Tibial artery (tissue), 4 donors: Measurements from ENCODE around the gene RLN3.

Source experiments
- DNase-seq, 2 donors: peaks; one replicate each; pipeline ENCODE4 v3.0.0-alpha.2; 2019
- H3K27ac ChIP-seq, 2 donors: fragments of 200-600 bp; sonication (generic) in 1 of 2; 1 replicate in 1 of 2; 2 replicates in 1 of 2; pipeline ENCODE4 v1.5.1; 2018 to 2019; ENCODE audit warnings: mild to moderate bottlenecking in 1 of 2
- H3K27me3 ChIP-seq, 2 donors: fragments of 200-600 bp; sonication (generic) in 1 of 2; one replicate each; pipeline versions ENCODE4 v1.5.1 to v1.6.0; 2016 to 2019
- H3K36me3 ChIP-seq, 3 donors: fragments of 200-600 bp; sonication (generic) in 2 of 3; one replicate each; pipeline ENCODE4 v1.5.1; 2016 to 2019; ENCODE audit warnings: mild to moderate bottlenecking in 2 of 3
- H3K4me1 ChIP-seq, 4 donors: fragments of 200-600 bp; sonication (generic) in 2 of 4; 1 replicate in 3 of 4; 2 replicates in 1 of 4; pipeline ENCODE4 v1.5.1; 2016 to 2019
- H3K4me3 ChIP-seq, 2 donors: fragments of 200-600 bp; sonication (generic) in 1 of 2; 1 replicate in 1 of 2; 2 replicates in 1 of 2; pipeline ENCODE4 v1.5.1; 2018 to 2019; ENCODE audit warnings: mild to moderate bottlenecking in 2 of 2
- H3K9me3 ChIP-seq, 3 donors: fragments of 200-600 bp; sonication (generic) in 1 of 3; one replicate each; pipeline ENCODE4 v1.5.1; 2016 to 2019
- intact Hi-C: fragments of 100-400 bp; cut with DNase I; formaldehyde crosslinking; loops from one replicate; pipeline ENCODE4 v1.15.0; 2023; ENCODE audit warnings: low total_unique reads
- TF ChIP-seq, protein P1 (sequence below), 2 experiments: fragments of 200-600 bp in 1 of 2; fragments of 450-650 bp in 1 of 2; IDR thresholded peaks; one replicate each; pipeline ENCODE4 v1.5.1; 2017 to 2019; ENCODE audit warnings: antibody characterized with exemption in 2 of 2, mild to moderate bottlenecking in 1 of 2, moderate library complexity in 1 of 2

The RLN3 gene

GRCh38 chr19:14059093-14059480 is 31.1 kb downstream of the RLN3 start:
- H3K4me1 ChIP-seq = peaks cover 0 to 20% (median 10%) of the 10 kb centered on the region in 4 donors
- TF ChIP-seq, protein P1, sequence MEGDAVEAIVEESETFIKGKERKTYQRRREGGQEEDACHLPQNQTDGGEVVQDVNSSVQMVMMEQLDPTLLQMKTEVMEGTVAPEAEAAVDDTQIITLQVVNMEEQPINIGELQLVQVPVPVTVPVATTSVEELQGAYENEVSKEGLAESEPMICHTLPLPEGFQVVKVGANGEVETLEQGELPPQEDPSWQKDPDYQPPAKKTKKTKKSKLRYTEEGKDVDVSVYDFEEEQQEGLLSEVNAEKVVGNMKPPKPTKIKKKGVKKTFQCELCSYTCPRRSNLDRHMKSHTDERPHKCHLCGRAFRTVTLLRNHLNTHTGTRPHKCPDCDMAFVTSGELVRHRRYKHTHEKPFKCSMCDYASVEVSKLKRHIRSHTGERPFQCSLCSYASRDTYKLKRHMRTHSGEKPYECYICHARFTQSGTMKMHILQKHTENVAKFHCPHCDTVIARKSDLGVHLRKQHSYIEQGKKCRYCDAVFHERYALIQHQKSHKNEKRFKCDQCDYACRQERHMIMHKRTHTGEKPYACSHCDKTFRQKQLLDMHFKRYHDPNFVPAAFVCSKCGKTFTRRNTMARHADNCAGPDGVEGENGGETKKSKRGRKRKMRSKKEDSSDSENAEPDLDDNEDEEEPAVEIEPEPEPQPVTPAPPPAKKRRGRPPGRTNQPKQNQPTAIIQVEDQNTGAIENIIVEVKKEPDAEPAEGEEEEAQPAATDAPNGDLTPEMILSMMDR (IDR thresholded peaks at IDR 0.05) = peak in 1 of 2 experiments; percentile 26
- H3K9me3 ChIP-seq = no peaks in the 10 kb centered on the region
- intact Hi-C loops = loop anchor here (10.0 kb wide), 1 partner anchor 464 kb away; no protein-coding TSS in a partner anchor
- H3K36me3 ChIP-seq = no peaks in the 10 kb centered on the region
- no peak for DNase-seq
- H3K27ac ChIP-seq = no peak overlapping the region
- no peak overlapping the region for H3K4me3 ChIP-seq
- peaks cover 0 to 65% of the 10 kb centered on the region in 2 donors for H3K27me3 ChIP-seq

DNA sequence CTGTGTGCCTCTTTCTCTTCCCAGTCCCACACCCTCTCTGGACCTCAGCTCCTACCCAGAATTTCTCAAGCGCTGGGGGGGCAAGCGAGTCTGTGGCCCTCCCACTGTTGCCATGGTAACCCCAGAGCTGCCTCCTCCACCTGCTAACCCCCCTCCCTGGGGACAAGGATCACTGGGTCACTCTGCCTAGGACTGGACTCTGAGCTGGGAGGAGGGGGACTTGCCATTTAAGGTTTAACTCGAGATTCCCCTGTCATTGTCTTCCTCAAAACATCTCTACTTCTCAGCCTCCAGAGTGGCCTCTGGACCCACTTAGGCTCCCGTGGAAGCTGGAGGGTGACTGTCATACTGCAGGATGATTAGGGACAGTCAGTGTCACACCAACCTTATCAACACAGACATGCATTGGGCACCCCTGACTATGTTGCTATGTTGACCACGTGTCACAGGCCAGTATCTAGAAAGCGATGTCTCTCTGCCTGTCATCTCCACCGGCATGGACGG is 31.8 kb downstream of the RLN3 start:
- Histone ChIP-seq H3K27me3 (peaks cover 0 to 68% of the 10 kb centered on the region in 2 donors), H3K4me1 (peaks cover 0 to 20% (median 10%) of the 10 kb centered on the region in 4 donors), H3K36me3 (no peaks in the 10 kb centered on the region), H3K27ac (no peak overlapping the region), H3K4me3 (no peak overlapping the region), H3K9me3 (no peaks in the 10 kb centered on the region)
- intact Hi-C loops = loop anchor here (10.0 kb wide), 1 partner anchor 465 kb away; no protein-coding TSS in a partner anchor
- TF ChIP-seq, protein P1 (IDR thresholded peaks at IDR 0.05) = no peak
- DNase-seq = no peak

- TF ChIP-seq, protein P1 (IDR thresholded peaks at IDR 0.05) = no peak
- no peak overlapping the region for H3K4me3 ChIP-seq
- DNase-seq = no peak
- no peaks in the 10 kb centered on the region for H3K36me3 ChIP-seq
- intact Hi-C loops = no loop called here
- peaks cover 0 to 68% of the 10 kb centered on the region in 2 donors for H3K27me3 ChIP-seq
- H3K27ac ChIP-seq = no peak overlapping the region
- peaks cover 0 to 20% (median 10%) of the 10 kb centered on the region in 4 donors for H3K4me1 ChIP-seq
- no peaks in the 10 kb centered on the region for H3K9me3 ChIP-seq
These were observed 33.3 kb downstream of the RLN3 start for GRCh38 chr19:14061081-14061749.

- no peaks in the 10 kb centered on the region for H3K9me3 ChIP-seq
- no peaks in the 10 kb centered on the region for H3K36me3 ChIP-seq
- TF ChIP-seq, protein P1 (IDR thresholded peaks at IDR 0.05) = no peak
- intact Hi-C loops = no loop called here
- peaks cover 0 to 67% of the 10 kb centered on the region in 2 donors for H3K27me3 ChIP-seq
- no peak within 1 kb of the TSS for H3K27ac ChIP-seq
- DNase-seq = no peak
- peaks cover 0 to 18% (median 9%) of the 10 kb centered on the region in 4 donors for H3K4me1 ChIP-seq
- no peak within 1 kb of the TSS for H3K4me3 ChIP-seq
These were observed 34.0 kb downstream of the RLN3 start, which contains the start of gene PALM3 for GRCh38 chr19:14061751-14062557. Gene PALM3 (minus strand): TSS chr19:14062076. CDS start chr19:14061980, 96 bp downstream.

DNA sequence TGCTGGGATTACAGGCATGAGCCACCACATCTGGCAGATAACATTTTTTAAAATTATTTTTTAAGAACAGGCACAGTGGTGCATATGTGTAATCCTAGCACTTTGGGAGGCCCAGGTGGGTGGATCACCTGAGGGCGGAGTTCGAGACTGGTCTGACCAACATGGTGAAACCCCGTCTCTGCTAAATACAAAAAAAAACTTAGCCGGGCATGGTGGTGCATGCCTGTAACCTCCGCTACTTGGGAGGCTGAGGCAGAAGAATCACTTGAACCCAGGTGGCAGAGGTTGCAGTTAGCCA is 34.6 kb downstream of the RLN3 start:
- no peaks in the 10 kb centered on the region for H3K36me3 ChIP-seq
- DNase-seq = no peak
- H3K9me3 ChIP-seq = no peaks in the 10 kb centered on the region
- H3K27ac ChIP-seq = no peak overlapping the region
- no peak overlapping the region for H3K4me3 ChIP-seq
- TF ChIP-seq, protein P1 (IDR thresholded peaks at IDR 0.05) = no peak
- peaks cover 0 to 62% of the 10 kb centered on the region in 2 donors for H3K27me3 ChIP-seq
- intact Hi-C loops = no loop called here
- H3K4me1 ChIP-seq = peaks cover 0 to 13% (median 6%) of the 10 kb centered on the region in 4 donors
